Ishikawa (cell line): Measurements from ENCODE around the gene KCNQ5.

Experiments
- CEBPB ChIP-seq: IDR thresholded peaks from 2 replicates; pipeline ENCODE4 v1.6.1; 2012
- CREB1 ChIP-seq: IDR thresholded peaks from 2 replicates; pipeline ENCODE4 v1.6.1; 2012; ENCODE audit warnings: low read depth
- EGR1 ChIP-seq: IDR thresholded peaks from 2 replicates; pipeline ENCODE4 v1.6.1; 2012
- EP300 ChIP-seq: IDR thresholded peaks from 2 replicates; pipeline ENCODE4 v1.6.1; 2012; ENCODE audit warnings: borderline replicate concordance
- FOXM1 ChIP-seq: IDR thresholded peaks from 2 replicates; pipeline ENCODE4 v1.6.1; 2012; ENCODE audit warnings: low read depth, borderline replicate concordance
- MAX ChIP-seq: IDR thresholded peaks from 2 replicates; pipeline ENCODE4 v1.6.1; 2012
- NFIC ChIP-seq: IDR thresholded peaks from 2 replicates; pipeline ENCODE4 v1.6.1; 2012
- RAD21 ChIP-seq: IDR thresholded peaks from 2 replicates; pipeline ENCODE4 v1.6.1; 2012; ENCODE audit warnings: low read depth
- TAF1 ChIP-seq: IDR thresholded peaks from 2 replicates; pipeline ENCODE4 v1.6.1; 2012; ENCODE audit warnings: low read depth, mild to moderate bottlenecking
- TCF12 ChIP-seq: IDR thresholded peaks from 2 replicates; pipeline ENCODE4 v1.6.1; 2012; ENCODE audit warnings: low read depth
- TEAD4 ChIP-seq: IDR thresholded peaks from 2 replicates; pipeline ENCODE4 v1.6.1; 2012
- YY1 ChIP-seq: IDR thresholded peaks from 2 replicates; pipeline ENCODE4 v1.6.1; 2012; ENCODE audit warnings: low read depth
- ZBTB7A ChIP-seq: IDR thresholded peaks from 2 replicates; pipeline ENCODE4 v1.6.1; 2012; ENCODE audit warnings: low read depth
- TF ChIP-seq, protein P1 (sequence below): IDR thresholded peaks from 2 replicates; pipeline ENCODE4 v1.6.1; 2012
- TF ChIP-seq, protein P2 (sequence below): IDR thresholded peaks from 2 replicates; pipeline ENCODE4 v1.6.1; 2012; ENCODE audit warnings: low read depth, mild to moderate bottlenecking

Gene KCNQ5

DNA sequence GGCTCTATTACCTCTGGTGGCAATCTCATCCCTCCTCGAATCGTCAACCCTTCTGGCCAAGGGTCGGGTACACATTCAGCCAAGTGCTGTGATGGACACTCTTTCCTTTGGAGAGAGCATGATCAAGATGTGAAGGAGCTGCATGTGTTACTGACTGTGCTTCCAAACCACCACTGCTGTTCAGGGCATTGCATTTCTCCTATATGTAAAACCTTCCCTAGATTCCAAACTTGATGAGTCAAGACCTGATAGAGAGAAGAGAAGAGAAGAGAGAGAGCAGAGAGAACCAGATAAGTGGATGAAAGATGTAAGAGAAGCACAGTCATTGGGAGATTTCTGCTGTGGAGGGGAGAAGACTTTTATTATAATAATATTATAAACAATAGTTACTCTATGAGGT lies 162.2 kb downstream of the KCNQ5 start:
- TF ChIP-seq RAD21 (no peak), TAF1 (no peak), ZBTB7A (no peak), MAX (no peak), CEBPB (no peak), YY1 (no peak), TCF12 (no peak), TEAD4 (no peak), NFIC (no peak)
- TF ChIP-seq, protein P1, sequence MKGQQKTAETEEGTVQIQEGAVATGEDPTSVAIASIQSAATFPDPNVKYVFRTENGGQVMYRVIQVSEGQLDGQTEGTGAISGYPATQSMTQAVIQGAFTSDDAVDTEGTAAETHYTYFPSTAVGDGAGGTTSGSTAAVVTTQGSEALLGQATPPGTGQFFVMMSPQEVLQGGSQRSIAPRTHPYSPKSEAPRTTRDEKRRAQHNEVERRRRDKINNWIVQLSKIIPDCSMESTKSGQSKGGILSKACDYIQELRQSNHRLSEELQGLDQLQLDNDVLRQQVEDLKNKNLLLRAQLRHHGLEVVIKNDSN = no peak

DNA sequence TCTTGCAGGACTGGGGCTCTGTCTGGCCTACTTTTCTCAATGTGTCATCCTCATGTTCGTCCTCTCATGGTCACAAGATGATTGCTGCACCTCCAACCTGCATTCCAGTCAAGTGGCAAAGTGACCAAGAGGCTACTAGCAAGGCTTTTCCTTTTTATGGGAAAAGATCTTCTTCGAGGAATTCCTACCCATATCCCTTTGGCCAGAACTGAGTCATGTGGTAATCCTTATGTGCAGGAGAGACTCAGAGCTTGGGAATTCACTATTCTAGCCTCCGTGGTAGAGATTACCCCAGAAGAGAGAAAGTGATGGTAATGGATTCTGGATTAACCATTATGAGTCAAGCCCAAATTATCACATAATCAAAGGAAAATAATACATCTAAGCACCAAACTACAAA lies 162.7 kb downstream of the KCNQ5 start:
- TF ChIP-seq CEBPB (no peak), ZBTB7A (no peak), RAD21 (no peak), NFIC (no peak), EGR1 (no peak), YY1 (no peak), TCF12 (no peak), CREB1 (no peak), TAF1 (no peak), EP300 (no peak), TEAD4 (no peak), MAX (no peak), FOXM1 (no peak)
- TF ChIP-seq, protein P2, sequence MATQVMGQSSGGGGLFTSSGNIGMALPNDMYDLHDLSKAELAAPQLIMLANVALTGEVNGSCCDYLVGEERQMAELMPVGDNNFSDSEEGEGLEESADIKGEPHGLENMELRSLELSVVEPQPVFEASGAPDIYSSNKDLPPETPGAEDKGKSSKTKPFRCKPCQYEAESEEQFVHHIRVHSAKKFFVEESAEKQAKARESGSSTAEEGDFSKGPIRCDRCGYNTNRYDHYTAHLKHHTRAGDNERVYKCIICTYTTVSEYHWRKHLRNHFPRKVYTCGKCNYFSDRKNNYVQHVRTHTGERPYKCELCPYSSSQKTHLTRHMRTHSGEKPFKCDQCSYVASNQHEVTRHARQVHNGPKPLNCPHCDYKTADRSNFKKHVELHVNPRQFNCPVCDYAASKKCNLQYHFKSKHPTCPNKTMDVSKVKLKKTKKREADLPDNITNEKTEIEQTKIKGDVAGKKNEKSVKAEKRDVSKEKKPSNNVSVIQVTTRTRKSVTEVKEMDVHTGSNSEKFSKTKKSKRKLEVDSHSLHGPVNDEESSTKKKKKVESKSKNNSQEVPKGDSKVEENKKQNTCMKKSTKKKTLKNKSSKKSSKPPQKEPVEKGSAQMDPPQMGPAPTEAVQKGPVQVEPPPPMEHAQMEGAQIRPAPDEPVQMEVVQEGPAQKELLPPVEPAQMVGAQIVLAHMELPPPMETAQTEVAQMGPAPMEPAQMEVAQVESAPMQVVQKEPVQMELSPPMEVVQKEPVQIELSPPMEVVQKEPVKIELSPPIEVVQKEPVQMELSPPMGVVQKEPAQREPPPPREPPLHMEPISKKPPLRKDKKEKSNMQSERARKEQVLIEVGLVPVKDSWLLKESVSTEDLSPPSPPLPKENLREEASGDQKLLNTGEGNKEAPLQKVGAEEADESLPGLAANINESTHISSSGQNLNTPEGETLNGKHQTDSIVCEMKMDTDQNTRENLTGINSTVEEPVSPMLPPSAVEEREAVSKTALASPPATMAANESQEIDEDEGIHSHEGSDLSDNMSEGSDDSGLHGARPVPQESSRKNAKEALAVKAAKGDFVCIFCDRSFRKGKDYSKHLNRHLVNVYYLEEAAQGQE = no peak
- TF ChIP-seq, protein P1 = no peak

DNA sequence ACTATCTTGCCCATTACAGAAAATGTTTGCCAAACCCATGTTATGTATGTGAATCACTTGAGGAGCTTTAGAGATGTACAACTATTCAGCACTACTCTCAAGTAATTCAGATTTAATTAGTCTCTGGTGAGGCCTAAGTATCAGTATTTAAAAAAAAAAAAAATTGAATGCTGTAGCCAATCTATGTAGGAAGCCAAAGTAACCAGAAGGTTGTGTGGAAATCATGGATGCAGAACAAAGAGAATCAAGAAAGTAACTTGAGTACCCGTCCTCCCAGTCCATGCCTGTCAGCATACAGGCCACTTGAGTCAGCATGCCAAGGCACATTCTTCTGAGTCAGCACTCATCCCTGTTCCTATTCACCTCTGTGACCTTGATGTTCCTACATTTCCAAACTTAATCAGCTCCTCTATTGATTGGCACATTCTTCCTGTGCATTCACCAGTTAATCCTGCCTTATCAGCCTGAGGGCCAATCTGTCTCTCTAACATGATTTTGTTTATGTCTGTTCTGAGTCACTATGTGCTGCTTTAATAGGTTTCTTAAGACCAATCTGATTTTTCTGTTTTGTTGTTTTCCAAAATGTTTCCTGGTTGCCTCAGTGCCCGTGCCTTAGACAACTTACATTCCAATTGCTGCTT lies 165.6 kb downstream of the KCNQ5 start:
- TF ChIP-seq YY1 (no peak), CEBPB (no peak), TCF12 (no peak), FOXM1 (no peak), EGR1 (no peak), NFIC (no peak), CREB1 (no peak), EP300 (no peak), TAF1 (no peak), TEAD4 (no peak), MAX (no peak), ZBTB7A (no peak), RAD21 (no peak)
- TF ChIP-seq, protein P1 = no peak
- TF ChIP-seq, protein P2 = no peak

DNA sequence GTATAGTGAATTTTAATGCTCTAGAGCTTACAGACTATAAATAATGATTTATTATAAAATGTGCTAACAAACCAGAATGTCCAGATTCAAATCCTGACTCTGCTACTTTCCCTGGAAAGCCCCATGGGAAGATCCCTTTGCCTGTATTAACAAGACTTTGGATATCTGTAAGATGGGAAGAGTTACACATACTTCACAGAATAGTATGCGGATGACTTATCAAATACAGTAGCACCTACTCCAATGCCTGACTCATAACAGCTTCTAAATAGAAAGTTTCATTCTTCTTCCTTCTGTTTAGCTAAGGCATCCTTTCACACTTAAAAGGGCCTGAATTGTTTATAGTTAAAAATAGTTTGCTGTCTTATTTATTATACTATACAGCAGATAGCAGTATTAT lies 166.3 kb downstream of the KCNQ5 start:
- TF ChIP-seq TCF12 = no peak
- TF ChIP-seq, protein P2 = no peak
- no peak for TF ChIP-seq FOXM1
- TF ChIP-seq NFIC = no peak
- TF ChIP-seq, protein P1 = no peak
- no peak for TF ChIP-seq ZBTB7A
- no peak for TF ChIP-seq RAD21
- TF ChIP-seq TAF1 = no peak
- no peak for TF ChIP-seq YY1
